HG02970 (cell line): ENCODE data around the gene SYNE4.
"Not testable (repeated sequence)": the region's sequence is repeated elsewhere in the genome, so short reads cannot be mapped to it uniquely, and the experiment has no call there.

Source experiments
- ATAC-seq: cut with Tn5 transposase; IDR thresholded peaks from one replicate; pipeline ENCODE4 v1.9.1; 2021; ENCODE audit warnings: mild to moderate bottlenecking, moderate library complexity, moderate number of reproducible peaks; ENCODE audit not compliant: unreplicated experiment, low FRiP score

The SYNE4 gene

GRCh38 chr19:35959040-35959967 is 49.3 kb downstream of the SYNE4 start:
- no peak for ATAC-seq

- no peak for ATAC-seq
Observed at GRCh38 chr19:35958660-35959039, 50.0 kb downstream of the SYNE4 start.

- ATAC-seq: not testable (repeated sequence)
Observed at GRCh38 chr19:35957411-35957810, 51.2 kb downstream of the SYNE4 start.

- ATAC-seq: no peak
Observed at GRCh38 chr19:35955881-35956634, 52.6 kb downstream of the SYNE4 start.
